SKM-1 (cell line): ENCODE data around the gene MYOZ2.

Experiments
- DNase-seq: peaks from one replicate; lab custom pipeline; 2025; ENCODE audit not compliant: unreplicated experiment; lab: John Stamatoyannopoulos, UW

Gene MYOZ2

GRCh38 chr4:119237201-119237600 is 101.6 kb downstream of the MYOZ2 start:
- no peak for DNase-seq
